Spleen (tissue), 7 donors: ENCODE results near the gene ADORA2A.

ENCODE experiments used
- CTCF ChIP-seq, 11 experiments: fragments of 200-600 bp in 7 of 11; fragments of 450-650 bp in 4 of 11; sonication (generic) in 4 of 11; IDR thresholded peaks in 8 of 11; conservative IDR thresholded peaks in 3 of 11; 1 replicate in 7 of 11; 2 replicates in 4 of 11; pipeline versions ENCODE4 v1.4.0 to v1.8.0; 2016 to 2021; ENCODE audit warnings: antibody characterized with exemption in 11 of 11, inconsistent platforms in 4 of 11, mild to moderate bottlenecking in 1 of 11
- POLR2A ChIP-seq, 3 donors: fragments of 450-650 bp; IDR thresholded peaks; one replicate each; pipeline ENCODE4 v1.5.1; 2017; ENCODE audit warnings: antibody characterized with exemption in 3 of 3, mild to moderate bottlenecking in 1 of 3
- POLR2AphosphoS5 ChIP-seq, 3 donors: sonication (generic); formaldehyde crosslinking; IDR thresholded peaks; one replicate each; pipeline ENCODE4 v1.5.1; 2017; ENCODE audit warnings: antibody characterized with exemption in 3 of 3
- donor health status: DM: no; HTN: no; CAD: no; lungs with moderate emphysema.
- donor health status: DM: no; HTN: no; CAD: no.
- donor health status: DM: no; HTN: no; CAD: no.

- TF ChIP-seq CTCF (IDR thresholded peaks at IDR 0.05 in 8 of 11, conservative IDR thresholded peaks at IDR 0.05 in 3 of 11) (no peak), POLR2A (IDR thresholded peaks at IDR 0.05) (no peak), POLR2AphosphoS5 (IDR thresholded peaks at IDR 0.05) (no peak)
Observed at GRCh38 chr22:24441406-24442351, 14.3 kb downstream of the ADORA2A start.
